C4-2B (cell line): Measurements from ENCODE around the gene SHC2.

ENCODE experiments used
- CTCF ChIP-seq: fragments of 450-650 bp; conservative IDR thresholded peaks from 2 replicates; pipeline ENCODE4 v1.5.1; 2017; ENCODE audit warnings: mild to moderate bottlenecking
- ZFX ChIP-seq: fragments of 450-650 bp; IDR thresholded peaks from 2 replicates; pipeline ENCODE4 v1.6.1; 2017

GRCh38 chr19:497491-497868 lies 36.6 kb upstream of the SHC2 start:
- TF ChIP-seq CTCF, result no peak
- TF ChIP-seq ZFX, result no peak
